Central memory CD8-positive, alpha-beta T cell (primary cell): ENCODE results near the gene SPNS2.
A peak's percentile ranks its signal among the peaks of the same experiment; 100 is the strongest.

Source experiments
- ATAC-seq: fragments of 150-1000 bp; cut with Tn5 transposase; replicated peaks from 2 replicates; pipeline ENCODE4 v1.10.0; 2022; ENCODE audit warnings: mild to moderate bottlenecking, moderate FRiP score, moderate number of reproducible peaks; ENCODE audit not compliant: poor library complexity, severe bottlenecking; ENCODE audit errors: extremely low read depth
- DNase-seq, 2 donors: peaks; one replicate each; pipeline ENCODE4 v3.0.0; 2021; ENCODE audit warnings: low spot score in 2 of 2
- H3K27ac Mint-ChIP-seq: one replicate; pipeline ENCODE4 v1.8.0; 2022; ENCODE audit warnings: low read depth, mild to moderate bottlenecking, moderate library complexity, mixed read lengths
- H3K27me3 Mint-ChIP-seq: one replicate; pipeline ENCODE4 v1.8.0; 2022; ENCODE audit warnings: mixed read lengths
- H3K36me3 Mint-ChIP-seq: one replicate; pipeline ENCODE4 v1.8.0; 2022; ENCODE audit warnings: mild to moderate bottlenecking, moderate library complexity, mixed read lengths; ENCODE audit not compliant: insufficient read depth
- H3K4me1 Mint-ChIP-seq: one replicate; pipeline ENCODE4 v1.8.0; 2022; ENCODE audit warnings: mixed read lengths
- H3K4me3 Mint-ChIP-seq: one replicate; pipeline ENCODE4 v1.8.0; 2022; ENCODE audit warnings: mild to moderate bottlenecking, moderate library complexity, mixed read lengths
- H3K9me3 Mint-ChIP-seq: one replicate; pipeline ENCODE4 v1.8.0; 2022; ENCODE audit warnings: mixed read lengths

Gene SPNS2, protein sequence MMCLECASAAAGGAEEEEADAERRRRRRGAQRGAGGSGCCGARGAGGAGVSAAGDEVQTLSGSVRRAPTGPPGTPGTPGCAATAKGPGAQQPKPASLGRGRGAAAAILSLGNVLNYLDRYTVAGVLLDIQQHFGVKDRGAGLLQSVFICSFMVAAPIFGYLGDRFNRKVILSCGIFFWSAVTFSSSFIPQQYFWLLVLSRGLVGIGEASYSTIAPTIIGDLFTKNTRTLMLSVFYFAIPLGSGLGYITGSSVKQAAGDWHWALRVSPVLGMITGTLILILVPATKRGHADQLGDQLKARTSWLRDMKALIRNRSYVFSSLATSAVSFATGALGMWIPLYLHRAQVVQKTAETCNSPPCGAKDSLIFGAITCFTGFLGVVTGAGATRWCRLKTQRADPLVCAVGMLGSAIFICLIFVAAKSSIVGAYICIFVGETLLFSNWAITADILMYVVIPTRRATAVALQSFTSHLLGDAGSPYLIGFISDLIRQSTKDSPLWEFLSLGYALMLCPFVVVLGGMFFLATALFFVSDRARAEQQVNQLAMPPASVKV

DNA sequence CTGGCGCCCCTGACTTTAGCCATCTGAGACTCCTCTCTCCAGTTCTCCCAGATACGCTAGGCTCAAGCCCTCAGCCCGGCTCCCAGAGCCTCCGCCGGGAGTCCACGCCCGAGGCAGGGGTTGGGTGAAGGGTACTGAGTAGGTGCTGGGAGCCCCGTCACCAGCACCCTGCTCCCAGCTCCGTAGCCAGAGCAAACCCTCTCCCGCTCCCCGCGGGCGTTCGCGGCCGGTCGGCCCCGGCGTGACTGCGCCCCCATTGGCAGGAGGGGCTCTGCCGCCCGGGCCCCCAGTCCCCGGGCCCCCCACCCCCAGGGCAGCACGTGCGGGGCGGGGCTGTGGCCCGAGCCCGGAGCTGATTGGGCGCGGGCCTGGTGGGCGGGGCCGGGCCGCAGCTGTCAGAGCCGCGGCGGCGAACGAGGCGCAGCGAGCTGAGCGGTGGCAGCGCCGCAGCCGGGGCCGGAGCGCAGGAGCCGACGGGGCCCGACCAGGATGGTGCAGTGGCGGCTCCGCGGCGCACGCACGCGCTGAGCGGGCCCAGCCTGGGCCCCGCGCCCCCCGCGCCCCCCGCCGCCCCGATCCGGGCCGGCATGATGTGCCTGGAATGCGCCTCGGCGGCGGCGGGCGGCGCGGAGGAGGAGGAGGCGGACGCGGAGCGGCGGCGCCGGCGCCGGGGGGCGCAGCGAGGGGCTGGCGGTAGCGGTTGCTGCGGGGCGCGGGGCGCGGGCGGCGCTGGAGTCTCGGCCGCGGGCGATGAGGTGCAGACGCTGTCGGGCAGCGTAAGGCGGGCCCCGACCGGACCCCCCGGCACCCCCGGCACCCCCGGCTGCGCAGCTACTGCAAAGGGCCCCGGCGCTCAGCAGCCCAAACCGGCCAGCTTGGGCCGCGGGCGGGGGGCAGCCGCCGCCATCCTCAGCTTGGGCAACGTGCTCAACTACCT is at the start of gene SPNS2:
TSS of gene SPNS2 (plus strand) at position 421 of the 937 bp plus-strand sequence. CDS start at position 588, 167 bp downstream.
- DNase-seq (peak; percentile 31 to 35), ATAC-seq (peak; percentile 87)
- H3K9me3 Mint-ChIP-seq, result no peaks in the 10 kb centered on the region
- H3K4me1 Mint-ChIP-seq, result peaks cover 21% of the 10 kb centered on the region
- no peak within 1 kb of the TSS for H3K27ac Mint-ChIP-seq
- H3K27me3 Mint-ChIP-seq, result peaks cover 18% of the 10 kb centered on the region
- H3K4me3 Mint-ChIP-seq, result peak within 1 kb of the TSS; percentile 80
- peaks cover 2% of the 10 kb centered on the region for H3K36me3 Mint-ChIP-seq

DNA sequence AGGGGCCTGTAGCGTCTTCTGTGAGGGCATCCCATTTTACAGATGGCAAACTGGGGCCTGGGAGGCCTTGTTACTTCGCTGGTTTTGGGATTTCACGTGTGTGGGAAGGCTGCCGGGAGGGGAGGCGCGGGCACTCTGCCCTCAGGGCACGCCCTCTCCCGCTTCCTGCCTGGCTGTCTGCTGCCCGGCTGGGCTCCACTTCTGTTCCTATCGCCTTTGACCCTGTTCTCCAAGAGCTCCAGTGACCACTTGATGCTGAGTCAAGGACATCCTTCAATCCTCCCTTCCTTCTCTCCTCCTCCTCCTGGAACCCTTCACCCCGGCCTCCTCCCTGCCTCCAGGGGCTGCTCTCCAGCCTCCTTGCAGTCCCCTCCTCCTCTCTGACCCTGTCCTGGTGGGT is 48.9 kb upstream of the SPNS2 start:
- Mint-ChIP-seq H3K27me3 (peaks cover 10% of the 10 kb centered on the region), H3K9me3 (no peaks in the 10 kb centered on the region), H3K27ac (no peak overlapping the region), H3K4me1 (peaks cover 6% of the 10 kb centered on the region), H3K36me3 (peaks cover 2% of the 10 kb centered on the region), H3K4me3 (no peak overlapping the region)
- ATAC-seq (no peak), DNase-seq (no peak)

DNA sequence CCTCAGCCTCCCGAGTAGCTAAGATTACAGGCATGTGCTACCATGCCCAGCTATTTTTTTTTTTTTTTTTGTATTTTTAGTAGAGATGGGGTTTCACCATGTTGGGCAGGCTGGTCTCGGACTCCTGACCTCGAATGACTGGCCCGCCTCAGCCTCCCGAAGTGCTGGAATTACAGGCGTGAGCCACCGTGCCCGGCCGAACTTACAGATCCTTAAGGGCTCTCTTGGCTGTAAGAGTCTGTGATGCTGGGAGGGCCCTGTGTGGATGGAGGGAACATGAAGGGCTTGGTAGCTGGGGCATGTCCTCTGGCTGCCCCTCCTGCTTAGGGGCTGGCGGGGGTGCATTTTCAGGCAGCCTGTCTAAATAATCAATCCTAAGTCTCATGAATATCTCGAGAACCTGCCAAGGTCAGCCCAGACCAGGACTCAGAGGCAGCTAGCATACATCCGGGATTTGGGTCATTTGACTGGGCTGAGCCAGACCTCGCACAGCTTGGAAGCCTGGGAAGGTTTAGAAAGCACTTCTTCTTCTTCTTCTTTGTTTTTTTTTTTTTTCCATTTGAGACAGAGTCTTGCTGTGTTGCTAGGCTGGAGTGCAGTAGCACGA is 47.9 kb upstream of the SPNS2 start:
- H3K4me3 Mint-ChIP-seq, result no peak overlapping the region
- H3K36me3 Mint-ChIP-seq, result no peaks in the 10 kb centered on the region
- peaks cover 6% of the 10 kb centered on the region for H3K4me1 Mint-ChIP-seq
- no peaks in the 10 kb centered on the region for H3K9me3 Mint-ChIP-seq
- DNase-seq (no peak), ATAC-seq (no peak)
- H3K27ac Mint-ChIP-seq, result no peak overlapping the region
- peaks cover 10% of the 10 kb centered on the region for H3K27me3 Mint-ChIP-seq

DNA sequence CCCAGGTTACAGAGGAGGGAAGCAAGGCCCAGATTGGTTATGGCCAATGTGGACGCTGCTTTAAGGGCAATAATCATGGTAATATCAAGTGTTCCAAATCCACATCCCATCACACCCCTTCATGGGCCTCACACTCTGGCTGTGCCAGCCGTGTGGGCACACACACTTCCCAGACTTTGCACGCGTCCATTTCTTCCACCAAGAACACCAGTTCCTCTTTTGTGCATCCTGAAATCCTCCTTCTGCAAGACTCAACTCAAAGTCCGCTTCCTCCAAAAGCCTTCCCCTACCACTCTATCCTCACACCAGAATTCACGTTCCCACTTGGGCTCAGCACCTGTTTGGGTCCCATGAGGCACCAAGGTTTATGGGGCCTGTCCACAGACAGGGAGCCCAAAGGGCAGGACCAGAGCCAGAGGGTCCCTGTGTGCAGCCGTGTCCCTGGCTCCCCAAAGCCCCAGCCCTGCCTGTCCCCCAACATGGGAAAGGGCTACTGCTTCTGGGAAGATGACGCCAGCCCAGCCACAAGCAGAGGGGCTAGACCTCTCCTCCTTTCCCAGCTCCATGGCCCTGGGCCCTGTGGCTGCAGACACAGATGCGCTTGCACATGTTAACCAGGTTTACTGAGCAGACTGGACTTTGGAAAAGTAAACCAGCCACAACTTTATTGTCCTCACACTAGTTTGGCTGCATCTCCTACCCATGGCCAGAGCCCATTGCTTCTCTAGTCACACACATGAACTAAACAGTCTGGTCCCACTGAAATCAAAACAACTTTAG is 44.7 kb upstream of the SPNS2 start:
- Mint-ChIP-seq H3K27ac (no peak overlapping the region), H3K4me1 (peaks cover 6% of the 10 kb centered on the region), H3K27me3 (peaks cover 10% of the 10 kb centered on the region), H3K9me3 (no peaks in the 10 kb centered on the region), H3K36me3 (no peaks in the 10 kb centered on the region), H3K4me3 (no peak overlapping the region)
- ATAC-seq, result no peak
- DNase-seq, result no peak

DNA sequence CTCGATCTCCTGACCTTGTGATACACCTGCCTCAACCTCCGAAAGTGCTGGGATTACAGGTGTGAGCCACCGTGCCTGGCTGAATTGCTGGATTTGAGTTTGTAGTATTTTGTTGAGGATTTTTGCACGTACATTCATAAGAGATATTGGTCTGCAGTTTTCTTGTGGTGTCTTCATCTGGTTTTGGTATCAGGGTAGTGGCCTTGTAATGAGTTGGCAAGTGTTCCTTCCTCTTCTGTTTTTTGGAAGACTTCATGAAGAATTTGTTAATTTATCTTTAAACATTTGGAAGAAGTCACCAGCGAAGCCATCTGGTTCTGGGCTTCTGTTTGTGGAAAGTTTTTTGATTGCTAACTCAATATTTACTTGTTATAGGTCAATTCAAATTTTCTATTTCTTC is 38.0 kb upstream of the SPNS2 start:
- Mint-ChIP-seq H3K27ac (no peak overlapping the region), H3K36me3 (no peaks in the 10 kb centered on the region), H3K27me3 (no peaks in the 10 kb centered on the region), H3K4me3 (no peak overlapping the region), H3K9me3 (peaks cover 12% of the 10 kb centered on the region), H3K4me1 (no peaks in the 10 kb centered on the region)
- DNase-seq (no peak), ATAC-seq (no peak)

DNA sequence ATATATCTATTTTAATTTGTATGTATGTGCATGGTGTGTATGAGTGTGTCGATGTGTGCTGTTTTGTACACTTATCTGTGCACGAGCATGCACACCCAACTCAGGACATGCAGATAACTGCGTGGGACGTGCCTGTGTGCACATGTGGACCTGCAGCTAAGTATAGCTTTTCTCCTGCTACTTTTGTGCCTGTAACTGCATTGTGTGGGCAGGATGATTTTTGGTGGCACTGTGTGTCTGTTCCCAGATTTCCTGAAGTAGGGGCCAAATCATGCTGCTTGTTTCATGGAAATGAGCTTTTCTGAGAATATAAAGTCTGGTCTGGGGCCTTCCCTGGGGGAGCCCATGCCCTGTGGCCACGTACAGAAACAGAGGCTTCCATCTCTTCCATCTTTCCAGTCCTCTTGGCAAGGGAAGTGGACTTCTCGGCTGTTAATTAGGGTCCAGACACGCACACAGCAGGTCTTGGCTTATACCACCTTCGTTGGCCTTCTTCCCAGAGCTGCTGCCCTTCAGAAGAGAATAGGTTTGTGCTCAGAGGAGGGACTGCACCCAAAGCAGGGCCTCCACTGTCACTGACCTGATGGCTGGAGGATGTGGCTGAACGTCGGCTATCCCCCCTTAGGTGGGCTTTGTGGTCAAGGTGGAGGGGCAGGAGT is 34.7 kb upstream of the SPNS2 start:
- Mint-ChIP-seq H3K27ac (no peak overlapping the region), H3K9me3 (peaks cover 12% of the 10 kb centered on the region), H3K4me1 (no peaks in the 10 kb centered on the region), H3K27me3 (no peaks in the 10 kb centered on the region), H3K36me3 (no peaks in the 10 kb centered on the region), H3K4me3 (no peak overlapping the region)
- DNase-seq (no peak), ATAC-seq (no peak)

DNA sequence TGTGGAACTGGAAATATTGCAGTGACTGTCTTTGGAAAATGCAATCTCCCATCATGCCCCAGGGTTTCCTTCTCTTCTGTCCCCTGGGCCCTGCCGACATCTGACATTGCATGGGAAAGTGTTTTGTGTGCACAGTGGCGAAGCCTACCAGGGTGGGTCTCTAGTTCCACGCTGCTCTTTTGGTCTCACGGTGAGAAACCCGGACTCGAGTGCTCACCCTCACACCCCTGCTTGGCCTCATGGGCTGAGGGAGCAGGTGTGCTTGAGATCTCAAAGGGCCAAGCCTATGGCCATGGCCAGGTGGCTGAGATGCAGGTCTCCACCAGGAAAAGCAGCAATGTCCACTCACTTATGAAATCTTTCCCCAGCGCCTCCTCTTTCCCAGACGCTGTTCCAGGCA is 32.9 kb upstream of the SPNS2 start:
- Mint-ChIP-seq H3K4me3 (no peak overlapping the region), H3K4me1 (no peaks in the 10 kb centered on the region), H3K36me3 (no peaks in the 10 kb centered on the region), H3K27me3 (no peaks in the 10 kb centered on the region), H3K9me3 (peaks cover 5% of the 10 kb centered on the region), H3K27ac (no peak overlapping the region)
- ATAC-seq (no peak), DNase-seq (no peak)

DNA sequence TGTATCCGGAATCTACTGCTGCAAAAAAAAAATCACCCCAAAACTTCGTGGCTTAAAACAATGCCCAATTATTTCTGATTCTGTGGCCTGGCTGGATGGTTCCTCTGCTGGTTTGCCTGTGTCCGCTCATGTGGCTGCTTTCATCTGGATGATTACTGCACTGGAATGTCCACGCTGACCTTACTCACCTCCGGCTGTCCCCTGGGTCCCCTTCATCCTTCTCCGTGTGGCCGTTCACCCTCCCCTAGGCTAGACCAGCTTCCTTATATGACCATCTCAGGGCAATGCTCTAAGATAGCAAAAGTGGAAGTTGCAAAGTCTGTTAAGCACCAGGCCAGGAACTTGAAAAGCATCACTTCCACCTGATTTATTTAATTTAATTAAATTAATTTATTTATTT is 31.4 kb upstream of the SPNS2 start:
- no peak for DNase-seq
- H3K4me1 Mint-ChIP-seq, result no peaks in the 10 kb centered on the region
- H3K4me3 Mint-ChIP-seq, result no peak overlapping the region
- H3K9me3 Mint-ChIP-seq, result no peaks in the 10 kb centered on the region
- no peak for ATAC-seq
- H3K27me3 Mint-ChIP-seq, result no peaks in the 10 kb centered on the region
- H3K27ac Mint-ChIP-seq, result no peak overlapping the region
- no peaks in the 10 kb centered on the region for H3K36me3 Mint-ChIP-seq

DNA sequence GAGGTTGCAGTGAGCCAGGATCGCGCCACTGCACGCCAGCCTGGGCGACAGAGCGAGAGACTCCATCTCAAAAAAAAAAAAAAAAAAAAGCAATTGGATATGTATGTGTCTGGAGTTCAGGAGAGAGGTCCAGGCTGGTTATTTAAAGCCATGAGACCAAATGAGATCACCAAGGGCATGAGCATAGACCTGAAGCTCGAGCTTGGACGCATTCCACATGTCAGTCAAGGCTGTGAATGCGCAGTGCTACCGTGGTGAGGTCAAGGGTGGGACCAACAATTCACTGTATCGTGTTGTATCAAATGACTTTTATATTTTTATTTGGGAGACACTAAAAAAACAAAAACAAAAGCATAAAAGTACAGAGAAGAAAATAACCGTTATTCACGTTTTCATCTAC is 29.1 kb upstream of the SPNS2 start:
- Mint-ChIP-seq H3K4me1 (no peaks in the 10 kb centered on the region), H3K4me3 (no peak overlapping the region), H3K9me3 (no peaks in the 10 kb centered on the region), H3K27me3 (no peaks in the 10 kb centered on the region), H3K27ac (no peak overlapping the region), H3K36me3 (no peaks in the 10 kb centered on the region)
- ATAC-seq (no peak), DNase-seq (no peak)

DNA sequence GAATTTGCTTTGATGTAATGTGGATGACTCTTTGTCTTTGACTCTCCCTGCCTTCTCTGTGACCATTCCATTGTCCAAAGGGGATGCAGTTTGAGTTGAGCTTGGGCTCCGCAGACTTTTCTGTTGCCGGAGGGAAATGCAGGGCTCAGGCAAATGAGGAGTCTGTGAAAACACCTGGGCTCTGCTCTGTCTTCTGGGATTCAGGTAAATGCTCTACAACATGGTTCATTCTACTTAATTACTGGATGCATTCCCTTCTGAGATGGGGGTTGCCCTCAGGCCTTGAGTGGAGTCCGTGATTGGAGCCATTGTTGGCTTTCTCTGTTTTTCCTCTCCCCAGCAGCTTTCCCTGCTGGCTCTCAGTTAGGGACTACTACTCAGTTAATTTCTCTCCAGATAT is 26.4 kb upstream of the SPNS2 start:
- H3K36me3 Mint-ChIP-seq, result no peaks in the 10 kb centered on the region
- H3K4me3 Mint-ChIP-seq, result no peak overlapping the region
- H3K4me1 Mint-ChIP-seq, result no peaks in the 10 kb centered on the region
- no peaks in the 10 kb centered on the region for H3K9me3 Mint-ChIP-seq
- ATAC-seq (no peak), DNase-seq (no peak)
- no peaks in the 10 kb centered on the region for H3K27me3 Mint-ChIP-seq
- H3K27ac Mint-ChIP-seq, result no peak overlapping the region

DNA sequence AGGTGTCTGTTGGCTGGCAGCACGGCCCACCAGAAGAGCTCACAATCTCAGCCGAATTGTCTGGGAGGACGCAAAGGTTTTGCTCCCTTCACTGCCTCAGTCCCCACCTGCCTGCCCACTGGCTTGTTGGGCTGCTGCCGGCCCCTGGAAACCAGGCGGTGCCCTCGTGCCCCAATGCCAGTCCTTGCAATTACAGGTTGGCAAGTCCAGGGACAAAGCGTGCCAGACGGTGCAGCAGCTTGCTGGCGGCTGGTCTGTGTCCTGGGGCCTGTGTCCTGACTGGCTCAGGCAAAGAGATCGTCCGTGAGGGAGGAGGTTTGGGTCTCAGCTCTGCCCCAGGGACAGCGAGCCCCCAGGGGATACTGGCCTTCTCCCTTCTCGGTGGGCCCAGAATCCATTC is 24.6 kb upstream of the SPNS2 start:
- ATAC-seq, result no peak
- H3K27me3 Mint-ChIP-seq, result no peaks in the 10 kb centered on the region
- H3K9me3 Mint-ChIP-seq, result no peaks in the 10 kb centered on the region
- no peaks in the 10 kb centered on the region for H3K36me3 Mint-ChIP-seq
- no peaks in the 10 kb centered on the region for H3K4me1 Mint-ChIP-seq
- DNase-seq, result no peak
- H3K4me3 Mint-ChIP-seq, result no peak overlapping the region
- H3K27ac Mint-ChIP-seq, result no peak overlapping the region
